OCI-LY7 (cell line): ENCODE measurements around the gene ESR2. TPM values are rescaled to one million over a fixed set of nuclear protein-coding genes. Genes with fewer than 3 reads are reported as not detected.

Source experiments
- BruUV-seq: library from RNA; stranded (reverse); fragments of 400-500 nt; replicated peaks from 2 replicates; lab custom pipeline; 2021; lab: Mats Ljungman, UMichigan
- CTCF ChIA-PET: fragments of 300-600 bp; sonication (Branson Sonifier 250); formaldehyde crosslinking; loops from one replicate; lab custom pipeline; 2022; ENCODE audit warnings: antibody characterized with exemption; ENCODE audit not compliant: unreplicated experiment; lab: Charles Lee
- POLR2A ChIA-PET: fragments of 300-600 bp; sonication (Branson Sonifier 250); formaldehyde crosslinking; loops from one replicate; lab custom pipeline; 2022; ENCODE audit warnings: antibody characterized with exemption; lab: Charles Lee
- DNase-seq: peaks from one replicate; pipeline ENCODE4 v3.0.0-alpha.2; 2015; ENCODE audit warnings: low spot score
- H2AFZ ChIP-seq: fragments of 200-600 bp; sonication (generic), shearing (Covaris generic); 2 replicates; pipeline ENCODE4 v1.6.1; 2014; ENCODE audit warnings: mild to moderate bottlenecking, antibody characterized with exemption, low read length, moderate library complexity
- H3K27ac ChIP-seq: fragments of 200-600 bp; sonication (generic); 2 replicates; pipeline ENCODE4 v1.5.1; 2014; ENCODE audit warnings: mixed run types, low read depth, mild to moderate bottlenecking, moderate library complexity, low read length, inconsistent platforms; ENCODE audit not compliant: poor library complexity, severe bottlenecking
- H3K36me3 ChIP-seq: fragments of 200-600 bp; sonication (generic); 2 replicates; pipeline ENCODE4 v1.6.1; 2014; ENCODE audit warnings: mild to moderate bottlenecking, antibody characterized with exemption, low read length, moderate library complexity, mixed read lengths; ENCODE audit not compliant: insufficient read depth
- H3K4me1 ChIP-seq: fragments of 200-600 bp; sonication (generic); 2 replicates; pipeline ENCODE4 v1.5.1; 2014; ENCODE audit warnings: mild to moderate bottlenecking, low read length; ENCODE audit not compliant: insufficient read depth, poor library complexity, severe bottlenecking
- H3K4me2 ChIP-seq: fragments of 200-600 bp; sonication (generic); 2 replicates; pipeline ENCODE4 v1.6.1; 2014; ENCODE audit warnings: mild to moderate bottlenecking, low read length
- H3K4me3 ChIP-seq: fragments of 200-600 bp; sonication (generic); 2 replicates; pipeline ENCODE4 v1.5.1; 2014; ENCODE audit warnings: mild to moderate bottlenecking, low read depth, low read length; ENCODE audit not compliant: poor library complexity, severe bottlenecking
- H3K79me2 ChIP-seq: fragments of 200-600 bp; sonication (generic); 2 replicates; pipeline ENCODE4 v1.6.1; 2016; ENCODE audit warnings: low read depth, mild to moderate bottlenecking, low read length, moderate library complexity, mixed read lengths; ENCODE audit not compliant: insufficient read depth
- H3K9me2 ChIP-seq: fragments of 200-600 bp; sonication (generic); 2 replicates; pipeline ENCODE4 v1.6.1; 2016; ENCODE audit warnings: mild to moderate bottlenecking, low read length, mixed read lengths; ENCODE audit not compliant: insufficient read depth
- H3K9me3 ChIP-seq: fragments of 200-600 bp; sonication (generic); 2 replicates; pipeline ENCODE4 v1.6.1; 2014; ENCODE audit warnings: mild to moderate bottlenecking, mixed run types, low read length, mixed read lengths
- H4K20me1 ChIP-seq: fragments of 200-600 bp; sonication (generic); 2 replicates; pipeline ENCODE4 v1.6.1; 2014; ENCODE audit warnings: mild to moderate bottlenecking, antibody characterized with exemption, low read length, moderate library complexity, mixed read lengths; ENCODE audit not compliant: insufficient read depth
- EZH2phosphoT487 ChIP-seq: fragments of 200-600 bp; sonication (generic); IDR thresholded peaks from 2 replicates; pipeline ENCODE4 v1.6.1; 2018; ENCODE audit warnings: low read depth, borderline replicate concordance, mild to moderate bottlenecking, mixed run types, antibody characterized with exemption, low read length, moderate library complexity, mixed read lengths
- intact Hi-C: fragments of 100-400 bp; cut with micrococcal nuclease; formaldehyde crosslinking; loops from one replicate; pipeline ENCODE4 v1.10.0; 2022; ENCODE audit not compliant: unreplicated experiment
- total RNA-seq, 2 experiments: library from RNA; depleted of rRNA in 1 of 2; stranded (reverse); fragments of >200 nt in 1 of 2; shearing (Covaris generic) in 1 of 2; gene quantifications; 2 replicates each; pipeline ENCODE4 v1.2.3, GENCODE V29; 2014 to 2022
- TF ChIP-seq, protein P1 (sequence below): fragments of 200-600 bp; sonication (generic); conservative IDR thresholded peaks from 2 replicates; pipeline ENCODE4 v1.5.1; 2014; ENCODE audit warnings: mild to moderate bottlenecking, antibody characterized with exemption, low read length, moderate library complexity, mixed read lengths

The ESR2 gene
- total RNA-seq, 2 experiments from 2014 or later, result 13.4 to 37.7 TPM

DNA sequence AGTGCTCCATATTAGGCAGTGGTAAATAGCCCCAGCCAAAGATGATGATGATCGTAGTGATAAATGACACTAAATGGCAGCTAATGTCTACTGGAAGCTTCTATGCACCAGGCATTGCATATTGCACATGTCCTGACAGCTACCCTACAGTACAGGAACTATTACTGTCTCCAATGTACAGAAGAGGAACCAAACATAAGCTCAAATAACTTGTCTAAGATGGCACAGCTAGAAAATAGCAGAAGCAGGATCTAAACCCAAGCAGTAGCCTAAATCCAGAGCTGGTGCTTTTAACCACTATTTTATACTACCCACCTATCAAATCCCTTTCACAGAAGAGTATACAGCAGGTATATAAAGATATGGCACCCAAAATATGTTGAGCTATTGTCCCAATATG lies 28.9 kb downstream of the ESR2 start:
- TF ChIP-seq, protein P1, sequence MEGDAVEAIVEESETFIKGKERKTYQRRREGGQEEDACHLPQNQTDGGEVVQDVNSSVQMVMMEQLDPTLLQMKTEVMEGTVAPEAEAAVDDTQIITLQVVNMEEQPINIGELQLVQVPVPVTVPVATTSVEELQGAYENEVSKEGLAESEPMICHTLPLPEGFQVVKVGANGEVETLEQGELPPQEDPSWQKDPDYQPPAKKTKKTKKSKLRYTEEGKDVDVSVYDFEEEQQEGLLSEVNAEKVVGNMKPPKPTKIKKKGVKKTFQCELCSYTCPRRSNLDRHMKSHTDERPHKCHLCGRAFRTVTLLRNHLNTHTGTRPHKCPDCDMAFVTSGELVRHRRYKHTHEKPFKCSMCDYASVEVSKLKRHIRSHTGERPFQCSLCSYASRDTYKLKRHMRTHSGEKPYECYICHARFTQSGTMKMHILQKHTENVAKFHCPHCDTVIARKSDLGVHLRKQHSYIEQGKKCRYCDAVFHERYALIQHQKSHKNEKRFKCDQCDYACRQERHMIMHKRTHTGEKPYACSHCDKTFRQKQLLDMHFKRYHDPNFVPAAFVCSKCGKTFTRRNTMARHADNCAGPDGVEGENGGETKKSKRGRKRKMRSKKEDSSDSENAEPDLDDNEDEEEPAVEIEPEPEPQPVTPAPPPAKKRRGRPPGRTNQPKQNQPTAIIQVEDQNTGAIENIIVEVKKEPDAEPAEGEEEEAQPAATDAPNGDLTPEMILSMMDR, result no peak
- TF ChIP-seq EZH2phosphoT487, result no peak
- ChIA-PET POLR2A (interaction anchor here (0.5 to 1.2 kb wide), 7 partner anchors 19 to 1169 kb away, joined by 3 to 8 read pairs (median 4); no protein-coding TSS in a partner anchor), CTCF (interaction anchor here (0.6 to 1.4 kb wide), 2 partner anchors 29 to 371 kb away, joined by 3 to 5 read pairs; partner anchors contain the start of gene ESR2)
- Histone ChIP-seq H3K4me3 (no peak overlapping the region), H3K79me2 (no peaks in the 10 kb centered on the region), H2AFZ (peak overlapping the region; percentile 76; the same call in 1 of the 2 replicates), H3K4me1 (peaks cover 12% of the 10 kb centered on the region), H3K9me3 (peaks cover 7% of the 10 kb centered on the region; the same call in 1 of the 2 replicates), H3K4me2 (no peak overlapping the region), H3K36me3 (no peaks in the 10 kb centered on the region), H3K27ac (no peak overlapping the region), H4K20me1 (no peaks in the 10 kb centered on the region), H3K9me2 (no peaks in the 10 kb centered on the region)
- intact Hi-C loops, result no loop called here
- BruUV-seq, result no TSS peak
- peak; percentile 16 for DNase-seq

- H3K79me2 ChIP-seq, result no peaks in the 10 kb centered on the region
- no peak for DNase-seq
- intact Hi-C loops, result no loop called here
- ChIA-PET POLR2A (interaction anchor here (1.0 kb wide), 1 partner anchor 12 kb away, joined by 3 read pairs; no protein-coding TSS in a partner anchor), CTCF (no interaction called here)
- no peak overlapping the region for H3K27ac ChIP-seq
- H3K4me2 ChIP-seq, result no peak overlapping the region
- no peaks in the 10 kb centered on the region for H3K36me3 ChIP-seq
- H3K9me2 ChIP-seq, result no peaks in the 10 kb centered on the region
- H4K20me1 ChIP-seq, result no peaks in the 10 kb centered on the region
- H3K9me3 ChIP-seq, result no peaks in the 10 kb centered on the region
- H3K4me1 ChIP-seq, result no peaks in the 10 kb centered on the region
- no peak overlapping the region for H2AFZ ChIP-seq
- H3K4me3 ChIP-seq, result no peak overlapping the region
- no TSS peak for BruUV-seq
- TF ChIP-seq, protein P1, result no peak
- no peak for TF ChIP-seq EZH2phosphoT487
Observed at GRCh38 chr14:64260418-64260817, 33.8 kb downstream of the ESR2 start.

DNA sequence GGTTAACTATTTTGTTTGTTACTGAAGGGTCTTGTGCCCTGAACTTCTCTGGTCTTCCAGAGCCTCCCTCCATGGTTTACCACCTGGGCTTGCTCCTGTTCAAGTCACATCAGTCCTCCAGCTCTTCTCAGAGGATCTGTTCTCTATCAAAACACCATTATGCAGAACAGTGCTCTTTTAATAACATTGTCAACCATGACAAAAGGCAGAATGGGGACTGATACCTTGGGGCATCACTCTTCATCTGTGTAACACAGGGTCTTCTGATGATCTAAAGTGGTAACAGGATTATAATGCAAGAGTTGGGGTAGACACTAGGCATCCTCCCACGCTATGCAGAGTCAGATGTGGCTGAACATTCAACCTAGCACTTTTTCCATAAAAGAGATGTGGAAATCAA lies 38.4 kb downstream of the ESR2 start:
- Histone ChIP-seq H4K20me1 (no peaks in the 10 kb centered on the region), H3K79me2 (no peaks in the 10 kb centered on the region), H3K4me1 (no peaks in the 10 kb centered on the region), H3K9me2 (no peaks in the 10 kb centered on the region), H2AFZ (no peak overlapping the region), H3K4me2 (no peak overlapping the region), H3K27ac (no peak overlapping the region), H3K4me3 (no peak overlapping the region), H3K36me3 (no peaks in the 10 kb centered on the region), H3K9me3 (no peaks in the 10 kb centered on the region)
- POLR2A ChIA-PET, result interaction anchor here (0.7 to 2.0 kb wide), 2 partner anchors 17 to 107 kb away, joined by 3 to 7 read pairs; no protein-coding TSS in a partner anchor
- CTCF ChIA-PET, result no interaction called here
- no peak for DNase-seq
- TF ChIP-seq, protein P1, result no peak
- no peak for TF ChIP-seq EZH2phosphoT487
- intact Hi-C loops, result no loop called here
- BruUV-seq, result no TSS peak
